GM21528 (cell line): ENCODE measurements around the gene CCNT2.
"Not testable (repeated sequence)": the region's sequence is repeated elsewhere in the genome, so short reads cannot be mapped to it uniquely, and the experiment has no call there.

Experiments used
- ATAC-seq: cut with Tn5 transposase; IDR thresholded peaks from one replicate; pipeline ENCODE4 v1.9.1; 2021; ENCODE audit warnings: mild to moderate bottlenecking, moderate library complexity; ENCODE audit not compliant: unreplicated experiment, low FRiP score

CCNT2 gene

DNA sequence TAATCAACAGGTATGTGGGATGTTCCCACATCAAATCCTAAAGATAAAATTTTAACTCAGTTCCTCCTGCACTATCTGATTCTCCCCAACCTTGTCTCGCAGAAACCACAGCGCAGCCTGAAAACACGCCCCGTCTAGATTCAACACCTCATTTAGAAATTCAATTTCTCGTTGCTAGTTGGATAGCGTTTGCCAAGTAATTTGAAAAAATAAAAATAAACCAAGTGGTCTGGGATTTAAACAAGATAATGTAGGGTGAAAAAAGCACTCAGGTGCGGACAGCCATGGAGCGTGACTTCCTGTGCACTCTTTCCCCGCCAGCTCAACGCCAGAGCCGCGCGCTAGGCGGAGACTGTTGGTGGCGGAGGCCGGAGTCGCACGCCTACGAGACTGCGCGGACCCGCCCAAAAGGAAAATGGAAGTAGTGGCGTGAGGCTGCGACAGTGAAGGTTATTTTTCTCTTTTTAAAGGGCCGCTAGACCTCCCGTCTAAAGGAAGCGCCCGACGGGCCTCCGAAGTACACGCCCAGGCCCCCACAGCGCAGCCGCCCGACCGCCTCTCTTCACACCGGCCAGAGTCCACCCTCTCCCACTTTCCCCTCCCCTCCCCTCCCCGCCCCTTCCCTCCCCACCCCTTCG is 615 bp upstream of the CCNT2 start:
- ATAC-seq: peak; percentile 84

DNA sequence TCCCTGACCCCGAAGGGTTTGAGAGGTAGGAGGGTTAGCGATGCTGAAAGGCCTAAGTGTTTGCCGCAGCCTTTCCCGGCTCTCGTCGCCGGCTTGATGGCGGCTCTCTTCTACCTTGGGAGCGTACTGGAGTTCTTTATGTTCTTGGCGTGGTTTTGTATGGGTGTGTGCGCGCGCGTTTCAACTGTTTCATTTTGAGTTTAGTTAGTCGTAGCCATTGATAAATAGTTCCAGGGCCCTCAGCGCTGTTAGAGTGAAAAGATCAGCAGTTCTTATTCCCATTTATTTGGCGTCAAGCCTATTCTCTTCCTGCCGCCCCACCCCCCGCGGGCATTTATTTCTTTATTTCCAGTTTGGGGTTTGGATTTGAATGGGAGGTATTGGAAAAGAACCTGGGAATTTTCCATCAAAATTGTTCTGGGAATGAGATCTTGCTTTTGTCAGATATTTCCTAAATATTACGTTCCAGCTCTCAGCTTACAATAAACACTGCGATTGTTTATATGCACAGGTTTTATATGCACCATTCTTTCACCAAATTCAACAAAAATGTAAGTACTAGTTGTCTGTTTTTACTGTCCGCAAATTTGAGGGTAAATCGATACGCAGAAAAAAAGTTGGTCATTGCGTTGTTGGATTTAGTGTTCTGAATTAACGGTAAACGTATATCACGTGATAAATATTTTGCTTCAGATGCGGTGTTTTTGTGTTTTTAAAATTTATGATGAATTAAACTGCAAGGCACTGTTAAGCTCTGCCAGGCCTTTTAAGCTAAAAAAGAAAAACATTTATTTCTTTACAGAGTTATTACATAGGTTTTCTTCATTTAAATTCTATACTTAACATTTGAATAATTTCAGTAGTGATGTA is 954 bp downstream of the CCNT2 start:
- peak; percentile 12 for ATAC-seq

DNA sequence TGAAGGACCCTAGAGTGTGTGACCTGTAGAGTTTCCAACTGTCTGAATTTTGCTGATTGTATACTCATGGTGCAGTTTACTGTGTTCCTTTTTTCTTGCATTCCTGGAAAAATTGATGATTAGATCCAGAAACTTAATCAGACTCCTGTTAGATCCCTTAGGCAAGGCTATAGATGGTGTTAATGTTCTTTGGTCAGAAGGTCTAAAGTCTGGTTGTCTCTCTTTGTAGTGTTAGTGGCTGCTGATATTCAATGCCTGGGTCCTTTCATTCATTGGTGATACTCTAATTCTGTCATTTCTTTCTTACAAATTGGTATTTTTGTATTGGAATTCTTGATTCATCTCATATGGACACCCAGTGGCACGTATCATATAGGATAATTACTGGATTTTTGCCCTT is 6.3 kb downstream of the CCNT2 start:
- ATAC-seq: no peak

GRCh38 chr2:134926231-134926931 is 7.8 kb downstream of the CCNT2 start:
- no peak for ATAC-seq

DNA sequence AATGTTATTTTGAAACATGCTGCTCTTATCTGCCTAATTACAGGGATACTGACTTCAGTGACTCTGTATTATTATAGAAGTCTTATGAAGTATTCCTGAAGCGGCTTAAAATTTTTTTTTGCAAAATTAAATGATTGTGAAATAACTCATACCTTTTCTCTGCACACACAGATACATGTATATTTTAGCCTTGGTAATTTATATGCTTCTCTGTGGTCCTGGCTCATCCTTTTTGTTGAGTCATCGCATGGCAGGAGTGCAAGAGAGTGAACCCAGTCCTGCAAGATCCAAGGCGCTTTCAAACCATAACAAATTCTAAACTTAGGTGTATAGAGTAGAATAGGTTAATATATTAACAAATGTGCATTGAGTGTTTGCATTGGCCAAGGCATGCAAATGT is 8.6 kb downstream of the CCNT2 start:
- ATAC-seq: no peak

DNA sequence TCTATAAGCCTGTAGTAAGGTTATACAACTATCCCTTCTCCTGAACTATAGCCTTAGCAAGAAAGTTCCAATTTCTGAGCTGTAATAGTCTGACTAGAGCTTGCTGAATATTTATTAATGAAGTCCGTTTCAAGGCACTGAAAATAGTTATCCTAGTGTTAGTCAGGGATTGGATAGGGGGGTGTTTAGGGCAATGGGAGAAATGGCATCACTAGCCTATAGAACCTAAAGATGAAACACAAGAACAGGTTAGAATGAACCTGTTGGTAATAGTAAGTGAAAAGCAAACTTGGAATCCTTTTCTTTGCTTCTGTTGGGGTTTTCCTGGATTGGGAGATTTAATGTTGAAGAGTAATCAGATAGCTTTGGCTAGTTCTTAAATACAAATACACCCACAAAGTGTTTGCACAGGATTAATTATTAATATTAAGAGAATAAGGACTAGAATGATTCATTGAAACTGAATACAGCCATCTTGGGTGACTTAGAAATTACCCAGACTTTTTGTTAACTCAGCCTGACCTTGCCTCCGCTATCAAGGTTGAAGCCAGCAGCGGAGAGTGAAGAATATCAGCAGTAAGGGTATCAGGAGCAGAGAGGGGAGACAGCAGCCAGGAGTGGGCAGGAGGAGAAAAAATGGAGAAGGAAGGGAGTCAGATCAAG is 14.4 kb downstream of the CCNT2 start:
- ATAC-seq: no peak

GRCh38 chr2:134933732-134934131 is 15.1 kb downstream of the CCNT2 start:
- no peak for ATAC-seq

DNA sequence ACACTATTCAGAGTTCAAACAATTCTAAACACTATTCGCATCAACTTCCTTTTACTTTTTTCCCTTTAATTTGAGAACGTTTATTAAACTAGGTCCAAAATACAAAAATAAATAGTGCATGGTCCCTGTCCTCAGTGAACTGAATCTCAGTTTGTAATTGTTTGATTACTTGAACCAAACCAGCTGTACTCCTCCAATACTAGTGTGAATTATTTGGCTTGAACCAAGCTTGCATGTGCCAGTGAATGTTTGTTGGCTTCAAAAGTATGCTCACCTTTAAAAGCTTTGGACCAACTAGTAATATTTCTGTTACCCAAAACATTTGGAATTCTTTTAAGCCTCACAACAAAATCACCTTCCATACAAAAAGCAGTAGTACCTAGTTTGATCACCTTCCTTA is 15.5 kb downstream of the CCNT2 start:
- ATAC-seq: no peak

GRCh38 chr2:134934641-134935040 is 16.0 kb downstream of the CCNT2 start:
- ATAC-seq: no peak

DNA sequence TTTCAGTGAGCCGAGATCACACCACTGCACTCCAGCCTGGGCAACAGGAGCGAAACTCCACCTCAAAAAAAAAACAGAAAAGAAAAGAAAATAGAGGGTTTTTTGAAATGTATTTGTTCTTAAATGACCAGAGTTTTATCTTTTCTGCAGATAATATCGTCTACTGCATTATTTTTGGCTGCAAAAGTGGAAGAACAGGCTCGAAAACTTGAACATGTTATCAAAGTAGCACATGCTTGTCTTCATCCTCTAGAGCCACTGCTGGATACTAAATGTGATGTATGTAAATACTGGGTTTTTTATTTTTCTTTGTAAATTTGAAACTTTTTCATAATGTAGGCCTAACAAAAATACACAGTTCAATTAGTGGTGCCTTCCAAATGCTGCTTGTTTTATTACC is 18.1 kb downstream of the CCNT2 start:
- no peak for ATAC-seq

DNA sequence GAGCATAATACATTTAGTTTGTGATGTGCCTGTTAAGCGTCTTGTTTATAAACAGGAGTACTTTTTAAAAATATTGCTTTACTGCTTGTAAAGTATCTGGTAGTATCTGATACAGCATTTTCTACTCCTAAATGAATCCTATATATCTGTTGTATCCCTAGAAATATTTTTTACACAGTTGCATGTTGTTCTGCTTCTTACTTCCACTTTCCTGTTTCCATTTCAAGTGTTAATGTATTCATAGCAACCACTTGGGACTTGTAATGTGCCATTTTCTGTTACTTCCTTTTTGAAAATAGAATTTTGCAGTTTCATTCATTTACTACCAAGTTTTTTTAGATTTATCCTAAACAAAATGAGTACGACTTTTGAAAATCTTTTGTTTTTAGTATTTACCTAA is 24.9 kb downstream of the CCNT2 start:
- no peak for ATAC-seq

- ATAC-seq: no peak
Measured at GRCh38 chr2:134944975-134945374, 26.4 kb downstream of the CCNT2 start.

- no peak for ATAC-seq
Measured at GRCh38 chr2:134946073-134946472, 27.5 kb downstream of the CCNT2 start.

DNA sequence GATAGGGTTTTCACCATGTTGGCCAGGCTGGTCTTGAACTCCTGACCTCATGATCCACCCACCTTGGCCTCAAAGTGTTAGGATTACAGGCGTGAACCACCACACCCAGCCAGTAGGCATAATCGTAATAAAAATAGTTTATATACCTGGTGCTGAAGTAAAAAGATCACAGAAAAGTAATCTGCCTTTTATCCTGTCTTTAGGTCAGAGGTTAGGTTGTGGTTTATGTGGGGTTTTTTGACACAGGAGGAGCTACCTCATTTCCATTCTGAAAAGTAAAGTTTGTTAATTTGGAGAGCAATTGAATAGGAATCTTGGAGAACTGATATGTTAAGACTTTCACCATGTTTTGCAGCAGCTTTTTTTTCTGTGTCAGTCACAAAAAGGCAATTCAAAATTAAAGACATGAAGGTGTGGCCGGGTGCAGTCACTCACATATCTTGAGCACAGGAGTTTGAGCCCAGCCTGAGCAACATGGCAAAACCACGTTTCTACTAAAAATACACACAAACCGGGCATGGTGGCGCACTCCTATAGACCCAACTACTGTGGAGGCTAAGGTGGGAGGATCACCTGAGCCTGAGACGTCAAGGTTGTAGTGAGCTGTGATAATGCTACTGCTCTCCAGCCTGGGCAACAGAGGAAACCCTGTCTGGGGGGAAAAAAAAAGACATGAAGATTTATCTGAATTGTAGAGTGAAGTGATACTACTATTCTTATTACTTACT is 31.5 kb downstream of the CCNT2 start:
- no peak for ATAC-seq

GRCh38 chr2:134950886-134951285 is 32.3 kb downstream of the CCNT2 start:
- no peak for ATAC-seq

DNA sequence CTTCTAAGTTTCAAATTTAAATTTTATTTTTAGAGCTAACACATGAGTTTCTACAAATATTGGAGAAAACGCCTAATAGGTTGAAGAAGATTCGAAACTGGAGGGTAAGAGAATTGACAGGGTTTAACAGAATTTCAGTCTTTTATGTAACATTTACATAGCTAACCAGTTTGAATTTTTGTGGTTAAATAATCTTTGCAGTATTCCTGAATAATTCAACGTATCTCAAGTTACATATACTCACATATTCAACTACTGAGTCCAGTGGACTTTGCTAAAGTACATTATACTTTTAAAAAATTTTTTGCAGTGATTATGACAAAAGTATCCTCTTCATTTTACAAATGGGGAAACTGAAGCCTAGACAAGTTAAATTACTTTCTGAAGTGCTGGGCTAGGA is 34.0 kb downstream of the CCNT2 start:
- ATAC-seq: no peak

GRCh38 chr2:134954065-134954464 is 35.4 kb downstream of the CCNT2 start:
- ATAC-seq: no peak

DNA sequence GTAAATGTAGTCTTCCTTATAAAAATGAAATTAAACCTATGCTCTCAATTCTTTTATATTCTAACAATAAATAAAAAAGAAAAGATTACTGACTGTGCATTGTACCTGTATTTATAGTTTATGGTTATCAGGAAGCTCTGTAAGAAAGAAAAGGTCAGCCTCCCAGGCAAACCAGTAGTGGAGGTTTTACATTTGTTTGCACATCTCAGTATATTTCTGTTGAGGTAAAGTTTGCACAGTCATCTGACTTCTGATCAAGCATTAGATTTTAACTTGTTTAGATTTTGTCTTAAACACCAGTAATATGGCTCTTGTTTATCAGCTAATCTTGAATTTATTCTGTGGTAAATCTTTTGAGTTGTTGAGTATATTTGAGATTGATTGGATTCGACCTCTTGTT is 37.1 kb downstream of the CCNT2 start:
- no peak for ATAC-seq

GRCh38 chr2:134957477-134957876 is 38.9 kb downstream of the CCNT2 start:
- ATAC-seq: no peak

DNA sequence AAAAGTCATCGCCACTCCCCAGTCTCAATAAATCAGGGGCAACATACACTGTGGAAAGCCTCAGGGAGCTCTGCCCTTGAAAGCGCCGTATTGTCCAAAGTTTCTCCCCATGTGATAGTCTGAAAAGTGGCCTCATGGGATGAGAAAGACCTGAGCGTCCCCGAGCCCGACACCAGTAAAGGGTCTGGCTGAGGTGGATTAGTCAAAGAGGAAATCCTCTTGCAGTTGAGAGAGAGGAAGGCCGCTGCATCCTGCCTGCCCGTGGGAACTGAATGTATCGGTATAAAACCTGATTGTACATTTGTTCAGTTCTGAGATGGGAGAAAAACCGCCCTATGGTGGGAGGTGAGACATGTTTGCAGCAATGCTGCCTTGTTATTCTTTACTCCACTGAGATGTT is 48.5 kb downstream of the CCNT2 start:
- ATAC-seq: not testable (repeated sequence)
